GM23338 (cell line): ENCODE results near the gene ANTXR1.

ENCODE experiments used
- CREB1 ChIP-seq: fragments of 250-450 bp; sonication (Bioruptor Pico); IDR thresholded peaks from 2 replicates; pipeline ENCODE4 v1.5.0; 2020; ENCODE audit warnings: low read depth, mild to moderate bottlenecking, moderate library complexity
- EZH2 ChIP-seq: fragments of 200-600 bp; sonication (generic); IDR thresholded peaks from one replicate; pipeline ENCODE4 v1.8.0; 2017; ENCODE audit warnings: antibody characterized with exemption, mild to moderate bottlenecking, low read depth; ENCODE audit not compliant: unreplicated experiment
- EZH2phosphoT487 ChIP-seq: fragments of 200-600 bp; sonication (generic); IDR thresholded peaks from one replicate; pipeline ENCODE4 v1.8.1; 2018; ENCODE audit warnings: antibody characterized with exemption; ENCODE audit not compliant: unreplicated experiment
- JUNB ChIP-seq: IDR thresholded peaks from one replicate; pipeline ENCODE4 v1.6.1; 2016; ENCODE audit warnings: antibody characterized with exemption; ENCODE audit not compliant: unreplicated experiment
- NANOG ChIP-seq: IDR thresholded peaks from 2 replicates; pipeline ENCODE4 v1.6.1; 2016; ENCODE audit warnings: antibody characterized with exemption, borderline replicate concordance
- POLR2AphosphoS5 ChIP-seq: IDR thresholded peaks from 2 replicates; pipeline ENCODE4 v1.6.1; 2016; ENCODE audit warnings: antibody characterized with exemption, low read depth
- STAT1 ChIP-seq: IDR thresholded peaks from one replicate; pipeline ENCODE4 v1.6.1; 2016; ENCODE audit warnings: antibody characterized with exemption; ENCODE audit not compliant: unreplicated experiment
- ZNF114 ChIP-seq: fragments of 250-450 bp; sonication (Bioruptor Pico); IDR thresholded peaks from 2 replicates; pipeline ENCODE4 v1.5.0; 2020; ENCODE audit warnings: mild to moderate bottlenecking, moderate library complexity
- ZNF331 ChIP-seq: fragments of 250-450 bp; sonication (Bioruptor Pico); IDR thresholded peaks from 2 replicates; pipeline ENCODE4 v1.5.0; 2020; ENCODE audit warnings: low read depth, mild to moderate bottlenecking, moderate library complexity
- TF ChIP-seq, protein P1 (sequence below): IDR thresholded peaks from one replicate; pipeline ENCODE4 v1.6.1; 2018; ENCODE audit warnings: antibody characterized with exemption; ENCODE audit not compliant: unreplicated experiment
- TF ChIP-seq, protein P2 (sequence below), 2 experiments: fragments of 200-600 bp in 1 of 2; sonication (generic) in 1 of 2; conservative IDR thresholded peaks; 2 replicates each; pipeline versions ENCODE4 v1.5.1 to v1.6.1; 2016 to 2017; ENCODE audit warnings: antibody characterized with exemption in 2 of 2, low read depth in 2 of 2, mild to moderate bottlenecking in 2 of 2, moderate library complexity in 1 of 2
- TF ChIP-seq, protein P3 (sequence below): fragments of 250-450 bp; sonication (Bioruptor Pico); IDR thresholded peaks from 2 replicates; pipeline ENCODE4 v1.5.0; 2020; ENCODE audit warnings: mild to moderate bottlenecking, moderate library complexity
- TF ChIP-seq, protein P4 (sequence below): IDR thresholded peaks from 2 replicates; pipeline ENCODE4 v1.6.1; 2016; ENCODE audit warnings: antibody characterized with exemption

DNA sequence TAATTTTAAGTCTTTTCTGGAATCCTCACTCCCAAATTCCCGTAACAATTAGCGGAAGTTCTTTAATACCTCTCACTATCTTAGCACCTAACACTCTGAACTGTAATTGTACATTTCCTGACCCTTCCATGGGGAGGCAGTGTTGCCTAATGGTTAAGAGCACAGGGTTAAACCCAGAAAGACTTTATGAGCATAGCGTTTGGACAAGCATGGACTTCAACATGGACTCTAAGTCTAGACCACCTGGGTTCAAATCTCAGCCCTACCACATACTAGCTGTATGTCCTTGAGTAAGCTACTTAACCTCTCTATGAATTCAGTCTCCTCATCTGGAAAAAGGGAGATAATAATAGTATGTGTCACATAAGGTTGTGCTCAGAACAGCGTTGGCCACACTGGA lies 13.0 kb downstream of the ANTXR1 start:
- TF ChIP-seq, protein P1, sequence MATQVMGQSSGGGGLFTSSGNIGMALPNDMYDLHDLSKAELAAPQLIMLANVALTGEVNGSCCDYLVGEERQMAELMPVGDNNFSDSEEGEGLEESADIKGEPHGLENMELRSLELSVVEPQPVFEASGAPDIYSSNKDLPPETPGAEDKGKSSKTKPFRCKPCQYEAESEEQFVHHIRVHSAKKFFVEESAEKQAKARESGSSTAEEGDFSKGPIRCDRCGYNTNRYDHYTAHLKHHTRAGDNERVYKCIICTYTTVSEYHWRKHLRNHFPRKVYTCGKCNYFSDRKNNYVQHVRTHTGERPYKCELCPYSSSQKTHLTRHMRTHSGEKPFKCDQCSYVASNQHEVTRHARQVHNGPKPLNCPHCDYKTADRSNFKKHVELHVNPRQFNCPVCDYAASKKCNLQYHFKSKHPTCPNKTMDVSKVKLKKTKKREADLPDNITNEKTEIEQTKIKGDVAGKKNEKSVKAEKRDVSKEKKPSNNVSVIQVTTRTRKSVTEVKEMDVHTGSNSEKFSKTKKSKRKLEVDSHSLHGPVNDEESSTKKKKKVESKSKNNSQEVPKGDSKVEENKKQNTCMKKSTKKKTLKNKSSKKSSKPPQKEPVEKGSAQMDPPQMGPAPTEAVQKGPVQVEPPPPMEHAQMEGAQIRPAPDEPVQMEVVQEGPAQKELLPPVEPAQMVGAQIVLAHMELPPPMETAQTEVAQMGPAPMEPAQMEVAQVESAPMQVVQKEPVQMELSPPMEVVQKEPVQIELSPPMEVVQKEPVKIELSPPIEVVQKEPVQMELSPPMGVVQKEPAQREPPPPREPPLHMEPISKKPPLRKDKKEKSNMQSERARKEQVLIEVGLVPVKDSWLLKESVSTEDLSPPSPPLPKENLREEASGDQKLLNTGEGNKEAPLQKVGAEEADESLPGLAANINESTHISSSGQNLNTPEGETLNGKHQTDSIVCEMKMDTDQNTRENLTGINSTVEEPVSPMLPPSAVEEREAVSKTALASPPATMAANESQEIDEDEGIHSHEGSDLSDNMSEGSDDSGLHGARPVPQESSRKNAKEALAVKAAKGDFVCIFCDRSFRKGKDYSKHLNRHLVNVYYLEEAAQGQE = no peak
- TF ChIP-seq POLR2AphosphoS5 = no peak
- TF ChIP-seq, protein P2, sequence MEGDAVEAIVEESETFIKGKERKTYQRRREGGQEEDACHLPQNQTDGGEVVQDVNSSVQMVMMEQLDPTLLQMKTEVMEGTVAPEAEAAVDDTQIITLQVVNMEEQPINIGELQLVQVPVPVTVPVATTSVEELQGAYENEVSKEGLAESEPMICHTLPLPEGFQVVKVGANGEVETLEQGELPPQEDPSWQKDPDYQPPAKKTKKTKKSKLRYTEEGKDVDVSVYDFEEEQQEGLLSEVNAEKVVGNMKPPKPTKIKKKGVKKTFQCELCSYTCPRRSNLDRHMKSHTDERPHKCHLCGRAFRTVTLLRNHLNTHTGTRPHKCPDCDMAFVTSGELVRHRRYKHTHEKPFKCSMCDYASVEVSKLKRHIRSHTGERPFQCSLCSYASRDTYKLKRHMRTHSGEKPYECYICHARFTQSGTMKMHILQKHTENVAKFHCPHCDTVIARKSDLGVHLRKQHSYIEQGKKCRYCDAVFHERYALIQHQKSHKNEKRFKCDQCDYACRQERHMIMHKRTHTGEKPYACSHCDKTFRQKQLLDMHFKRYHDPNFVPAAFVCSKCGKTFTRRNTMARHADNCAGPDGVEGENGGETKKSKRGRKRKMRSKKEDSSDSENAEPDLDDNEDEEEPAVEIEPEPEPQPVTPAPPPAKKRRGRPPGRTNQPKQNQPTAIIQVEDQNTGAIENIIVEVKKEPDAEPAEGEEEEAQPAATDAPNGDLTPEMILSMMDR (conservative IDR thresholded peaks at IDR 0.05; ENCODE audit: low read depth in 2 of 2) = peak; percentile 88 to 89
- no peak for TF ChIP-seq STAT1
- no peak for TF ChIP-seq EZH2
- no peak for TF ChIP-seq NANOG
- no peak for TF ChIP-seq ZNF114 (CRISPR knock-in tag)
- TF ChIP-seq ZNF331 (CRISPR knock-in tag) = no peak
- TF ChIP-seq EZH2phosphoT487 = no peak
- TF ChIP-seq, protein P3, sequence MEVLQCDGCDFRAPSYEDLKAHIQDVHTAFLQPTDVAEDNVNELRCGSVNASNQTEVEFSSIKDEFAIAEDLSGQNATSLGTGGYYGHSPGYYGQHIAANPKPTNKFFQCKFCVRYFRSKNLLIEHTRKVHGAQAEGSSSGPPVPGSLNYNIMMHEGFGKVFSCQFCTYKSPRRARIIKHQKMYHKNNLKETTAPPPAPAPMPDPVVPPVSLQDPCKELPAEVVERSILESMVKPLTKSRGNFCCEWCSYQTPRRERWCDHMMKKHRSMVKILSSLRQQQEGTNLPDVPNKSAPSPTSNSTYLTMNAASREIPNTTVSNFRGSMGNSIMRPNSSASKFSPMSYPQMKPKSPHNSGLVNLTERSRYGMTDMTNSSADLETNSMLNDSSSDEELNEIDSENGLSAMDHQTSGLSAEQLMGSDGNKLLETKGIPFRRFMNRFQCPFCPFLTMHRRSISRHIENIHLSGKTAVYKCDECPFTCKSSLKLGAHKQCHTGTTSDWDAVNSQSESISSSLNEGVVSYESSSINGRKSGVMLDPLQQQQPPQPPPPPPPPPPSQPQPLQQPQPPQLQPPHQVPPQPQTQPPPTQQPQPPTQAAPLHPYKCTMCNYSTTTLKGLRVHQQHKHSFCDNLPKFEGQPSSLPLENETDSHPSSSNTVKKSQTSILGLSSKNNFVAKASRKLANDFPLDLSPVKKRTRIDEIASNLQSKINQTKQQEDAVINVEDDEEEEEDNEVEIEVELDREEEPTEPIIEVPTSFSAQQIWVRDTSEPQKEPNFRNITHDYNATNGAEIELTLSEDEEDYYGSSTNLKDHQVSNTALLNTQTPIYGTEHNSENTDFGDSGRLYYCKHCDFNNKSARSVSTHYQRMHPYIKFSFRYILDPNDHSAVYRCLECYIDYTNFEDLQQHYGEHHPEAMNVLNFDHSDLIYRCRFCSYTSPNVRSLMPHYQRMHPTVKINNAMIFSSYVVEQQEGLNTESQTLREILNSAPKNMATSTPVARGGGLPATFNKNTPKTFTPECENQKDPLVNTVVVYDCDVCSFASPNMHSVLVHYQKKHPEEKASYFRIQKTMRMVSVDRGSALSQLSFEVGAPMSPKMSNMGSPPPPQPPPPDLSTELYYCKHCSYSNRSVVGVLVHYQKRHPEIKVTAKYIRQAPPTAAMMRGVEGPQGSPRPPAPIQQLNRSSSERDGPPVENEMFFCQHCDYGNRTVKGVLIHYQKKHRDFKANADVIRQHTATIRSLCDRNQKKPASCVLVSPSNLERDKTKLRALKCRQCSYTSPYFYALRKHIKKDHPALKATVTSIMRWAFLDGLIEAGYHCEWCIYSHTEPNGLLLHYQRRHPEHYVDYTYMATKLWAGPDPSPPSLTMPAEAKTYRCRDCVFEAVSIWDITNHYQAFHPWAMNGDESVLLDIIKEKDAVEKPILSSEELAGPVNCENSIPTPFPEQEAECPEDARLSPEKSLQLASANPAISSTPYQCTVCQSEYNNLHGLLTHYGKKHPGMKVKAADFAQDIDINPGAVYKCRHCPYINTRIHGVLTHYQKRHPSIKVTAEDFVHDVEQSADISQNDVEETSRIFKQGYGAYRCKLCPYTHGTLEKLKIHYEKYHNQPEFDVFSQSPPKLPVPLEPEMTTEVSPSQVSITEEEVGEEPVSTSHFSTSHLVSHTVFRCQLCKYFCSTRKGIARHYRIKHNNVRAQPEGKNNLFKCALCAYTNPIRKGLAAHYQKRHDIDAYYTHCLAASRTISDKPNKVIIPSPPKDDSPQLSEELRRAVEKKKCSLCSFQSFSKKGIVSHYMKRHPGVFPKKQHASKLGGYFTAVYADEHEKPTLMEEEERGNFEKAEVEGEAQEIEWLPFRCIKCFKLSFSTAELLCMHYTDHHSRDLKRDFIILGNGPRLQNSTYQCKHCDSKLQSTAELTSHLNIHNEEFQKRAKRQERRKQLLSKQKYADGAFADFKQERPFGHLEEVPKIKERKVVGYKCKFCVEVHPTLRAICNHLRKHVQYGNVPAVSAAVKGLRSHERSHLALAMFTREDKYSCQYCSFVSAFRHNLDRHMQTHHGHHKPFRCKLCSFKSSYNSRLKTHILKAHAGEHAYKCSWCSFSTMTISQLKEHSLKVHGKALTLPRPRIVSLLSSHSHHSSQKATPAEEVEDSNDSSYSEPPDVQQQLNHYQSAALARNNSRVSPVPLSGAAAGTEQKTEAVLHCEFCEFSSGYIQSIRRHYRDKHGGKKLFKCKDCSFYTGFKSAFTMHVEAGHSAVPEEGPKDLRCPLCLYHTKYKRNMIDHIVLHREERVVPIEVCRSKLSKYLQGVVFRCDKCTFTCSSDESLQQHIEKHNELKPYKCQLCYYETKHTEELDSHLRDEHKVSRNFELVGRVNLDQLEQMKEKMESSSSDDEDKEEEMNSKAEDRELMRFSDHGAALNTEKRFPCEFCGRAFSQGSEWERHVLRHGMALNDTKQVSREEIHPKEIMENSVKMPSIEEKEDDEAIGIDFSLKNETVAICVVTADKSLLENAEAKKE (CRISPR knock-in tag) = no peak
- TF ChIP-seq CREB1 = no peak
- no peak for TF ChIP-seq JUNB
- TF ChIP-seq, protein P4, sequence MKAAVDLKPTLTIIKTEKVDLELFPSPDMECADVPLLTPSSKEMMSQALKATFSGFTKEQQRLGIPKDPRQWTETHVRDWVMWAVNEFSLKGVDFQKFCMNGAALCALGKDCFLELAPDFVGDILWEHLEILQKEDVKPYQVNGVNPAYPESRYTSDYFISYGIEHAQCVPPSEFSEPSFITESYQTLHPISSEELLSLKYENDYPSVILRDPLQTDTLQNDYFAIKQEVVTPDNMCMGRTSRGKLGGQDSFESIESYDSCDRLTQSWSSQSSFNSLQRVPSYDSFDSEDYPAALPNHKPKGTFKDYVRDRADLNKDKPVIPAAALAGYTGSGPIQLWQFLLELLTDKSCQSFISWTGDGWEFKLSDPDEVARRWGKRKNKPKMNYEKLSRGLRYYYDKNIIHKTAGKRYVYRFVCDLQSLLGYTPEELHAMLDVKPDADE = no peak
